GM21529 (cell line): ENCODE data around the gene TMEM123.

ENCODE experiments used
- ATAC-seq: cut with Tn5 transposase; IDR thresholded peaks from one replicate; pipeline ENCODE4 v1.9.1; 2021; ENCODE audit not compliant: unreplicated experiment

Gene TMEM123, protein sequence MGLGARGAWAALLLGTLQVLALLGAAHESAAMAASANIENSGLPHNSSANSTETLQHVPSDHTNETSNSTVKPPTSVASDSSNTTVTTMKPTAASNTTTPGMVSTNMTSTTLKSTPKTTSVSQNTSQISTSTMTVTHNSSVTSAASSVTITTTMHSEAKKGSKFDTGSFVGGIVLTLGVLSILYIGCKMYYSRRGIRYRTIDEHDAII

DNA sequence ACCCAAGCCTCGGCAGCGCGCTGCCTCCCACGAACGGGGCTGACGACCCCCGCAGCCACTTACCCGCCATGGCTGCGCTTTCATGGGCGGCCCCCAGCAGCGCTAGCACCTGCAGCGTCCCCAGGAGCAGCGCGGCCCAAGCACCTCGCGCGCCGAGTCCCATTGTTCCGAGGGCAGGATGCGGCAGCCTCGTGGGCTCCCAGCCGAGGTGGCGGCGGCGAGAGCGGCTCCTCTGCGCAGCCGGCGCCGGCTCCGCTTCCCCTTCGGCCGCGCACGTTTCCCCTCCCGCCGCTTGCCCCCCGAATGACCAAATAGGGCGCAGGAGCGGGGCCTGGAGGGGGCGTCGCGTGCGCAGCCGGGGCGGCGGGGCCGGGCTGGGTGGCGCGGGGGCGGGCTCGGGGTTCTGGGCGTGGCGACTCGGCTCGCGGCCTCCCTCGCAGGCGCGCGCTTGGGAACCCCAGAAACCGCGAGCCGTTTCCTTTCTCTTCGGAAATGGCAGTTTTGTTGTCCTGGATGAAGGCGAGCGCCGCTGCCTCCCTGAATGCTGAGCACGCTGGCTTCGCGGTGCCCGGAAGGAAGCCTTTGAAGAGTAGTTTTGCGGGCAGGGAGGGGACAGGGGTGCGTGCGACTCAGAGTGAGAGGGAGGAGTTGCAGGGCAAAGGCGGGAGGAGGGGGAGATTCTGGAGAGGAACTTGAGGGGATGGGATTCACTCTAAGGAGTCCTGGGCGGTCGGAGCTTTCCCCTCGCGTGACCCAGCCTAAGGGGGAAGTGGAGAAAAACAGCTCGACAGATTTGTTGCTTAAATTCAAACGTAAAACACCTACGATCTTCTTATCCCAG lies at the start of gene TMEM123:
Gene TMEM123 (minus strand): TSS at position 305 of the 841 bp plus-strand sequence. CDS start 142 bp downstream, at position 163.
- ATAC-seq, result peak; percentile 62

DNA sequence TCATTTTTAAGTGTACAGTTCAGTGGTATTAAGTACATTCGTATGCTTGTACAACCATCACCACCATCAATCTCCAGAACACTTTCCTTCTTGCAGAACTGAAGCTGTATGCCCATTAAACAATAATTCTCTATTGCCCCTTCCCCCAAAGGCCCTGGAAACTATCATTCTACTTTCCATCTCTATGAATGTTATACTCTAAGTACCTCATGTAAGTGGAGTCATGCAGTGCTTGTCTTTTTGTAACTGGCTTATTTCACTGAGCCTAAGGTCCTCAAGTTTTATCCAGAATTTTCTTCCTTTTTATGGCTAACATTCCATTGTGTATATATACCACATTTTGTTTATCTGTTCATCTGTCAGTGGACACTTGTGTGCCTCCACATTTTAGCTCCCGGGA lies 48.3 kb upstream of the TMEM123 start:
- no peak for ATAC-seq

DNA sequence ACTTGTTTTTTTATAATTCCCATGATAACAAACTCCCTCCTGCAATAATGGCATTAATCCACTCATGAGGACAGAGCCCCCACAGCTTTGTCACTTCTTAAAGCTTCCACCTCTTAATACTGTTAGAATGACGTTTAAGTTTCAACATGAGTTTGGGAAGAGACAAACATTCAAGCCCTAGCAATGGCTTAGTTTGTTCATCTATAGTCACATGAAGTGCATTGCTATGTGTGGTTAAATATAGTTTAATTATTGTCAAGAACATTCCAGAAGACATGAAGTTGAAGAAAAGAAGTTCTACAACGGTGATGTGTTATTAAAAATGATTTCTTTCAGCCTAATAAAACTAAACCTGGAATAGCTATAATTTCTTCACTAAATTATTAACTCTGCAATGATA lies 47.4 kb upstream of the TMEM123 start:
- no peak for ATAC-seq

DNA sequence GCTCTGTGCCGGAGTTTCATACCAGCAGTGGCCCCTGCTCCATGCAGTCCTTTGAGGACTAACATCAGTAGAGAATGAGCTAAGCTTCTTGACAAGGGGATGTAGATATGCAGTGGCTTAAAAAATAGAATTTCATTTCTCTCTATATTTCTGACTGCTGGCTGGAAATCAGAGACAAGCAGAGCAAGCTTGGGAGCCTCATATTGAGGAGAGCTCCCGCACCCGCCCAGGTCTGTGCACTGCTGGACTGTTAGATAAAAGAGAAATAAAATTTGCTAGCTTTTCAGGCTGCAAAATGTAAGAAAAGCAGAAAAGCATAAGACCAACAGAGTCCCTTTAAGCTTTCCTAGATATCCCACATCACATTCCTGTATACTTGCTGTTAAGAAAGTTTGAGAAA lies 46.6 kb upstream of the TMEM123 start:
- no peak for ATAC-seq

DNA sequence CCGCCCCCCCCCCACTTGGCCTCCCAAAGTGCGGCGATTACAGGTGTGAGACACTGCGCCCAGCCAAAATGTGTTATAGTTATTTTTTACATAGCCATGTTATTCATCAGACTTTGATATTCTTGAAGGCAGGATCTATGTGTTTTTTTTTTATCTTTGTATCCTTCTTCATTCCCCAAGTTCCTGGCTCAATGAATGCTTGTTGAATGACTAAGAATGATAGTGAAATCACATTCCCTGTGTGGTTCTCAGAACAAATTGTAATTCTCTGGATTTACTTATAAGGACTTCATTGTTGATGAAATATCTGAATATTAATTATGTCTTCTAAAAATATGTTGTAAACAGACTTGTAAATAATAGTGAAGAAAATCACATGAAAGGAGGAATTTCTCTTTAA lies 44.5 kb upstream of the TMEM123 start:
- ATAC-seq, result no peak

DNA sequence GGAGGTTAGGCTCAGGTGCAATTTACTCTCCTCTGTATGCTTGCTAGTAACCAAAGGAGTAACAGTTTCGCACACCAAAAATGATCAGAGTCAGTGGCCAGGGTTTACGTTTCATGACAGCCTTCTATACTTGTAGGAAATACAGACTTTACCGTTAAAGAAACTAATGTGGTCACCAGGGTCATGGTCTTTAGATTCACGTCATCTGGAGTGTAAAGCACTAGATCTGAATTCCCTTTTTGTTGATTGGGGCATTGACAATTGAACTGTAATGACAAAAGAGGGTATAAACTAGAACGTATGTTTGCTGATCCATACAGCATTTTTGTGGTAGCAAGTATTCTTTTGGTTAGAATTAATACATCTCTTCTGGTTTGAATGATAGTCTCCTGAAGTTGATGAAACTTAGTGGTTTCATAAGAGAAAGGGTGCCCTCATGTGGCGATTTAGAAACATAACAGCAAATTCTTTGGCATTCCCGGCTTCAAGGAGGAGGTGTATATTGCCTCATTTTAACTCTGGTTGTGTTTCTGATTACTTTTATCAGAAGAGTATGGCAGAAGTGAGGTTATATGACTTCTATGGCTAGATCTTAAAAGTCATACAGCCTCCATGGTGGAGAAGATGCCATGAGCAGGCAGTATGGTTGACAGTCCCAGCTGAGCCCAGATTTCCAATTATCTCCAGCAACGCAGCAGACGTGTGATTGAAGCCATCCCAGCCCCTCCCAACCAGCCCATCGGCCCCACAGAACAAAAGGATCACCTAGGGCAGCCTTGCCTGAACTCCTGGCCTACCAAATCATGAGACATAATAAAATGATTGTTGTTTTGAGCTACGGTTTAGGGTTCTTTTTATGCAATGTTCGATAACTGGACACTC lies 42.8 kb upstream of the TMEM123 start:
- peak; percentile 94 for ATAC-seq

DNA sequence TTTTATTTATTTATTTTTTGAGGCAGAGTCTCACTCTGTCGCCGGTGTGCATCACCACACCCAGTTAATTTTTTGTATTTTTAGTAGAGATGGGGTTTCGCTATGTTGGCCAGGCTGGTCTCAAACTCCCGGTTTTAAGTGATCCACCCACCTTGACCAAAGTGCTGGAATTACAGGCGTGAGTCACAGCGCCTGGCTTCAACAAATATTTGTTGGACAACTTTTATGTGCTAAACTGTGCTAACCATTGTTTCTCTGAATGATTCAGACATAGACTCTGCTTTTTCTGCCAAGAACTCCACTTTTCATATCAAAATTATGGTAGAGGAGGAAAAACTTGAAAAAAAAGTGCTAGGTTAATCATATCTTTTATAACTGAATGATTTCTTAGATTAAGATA lies 41.7 kb upstream of the TMEM123 start:
- no peak for ATAC-seq

DNA sequence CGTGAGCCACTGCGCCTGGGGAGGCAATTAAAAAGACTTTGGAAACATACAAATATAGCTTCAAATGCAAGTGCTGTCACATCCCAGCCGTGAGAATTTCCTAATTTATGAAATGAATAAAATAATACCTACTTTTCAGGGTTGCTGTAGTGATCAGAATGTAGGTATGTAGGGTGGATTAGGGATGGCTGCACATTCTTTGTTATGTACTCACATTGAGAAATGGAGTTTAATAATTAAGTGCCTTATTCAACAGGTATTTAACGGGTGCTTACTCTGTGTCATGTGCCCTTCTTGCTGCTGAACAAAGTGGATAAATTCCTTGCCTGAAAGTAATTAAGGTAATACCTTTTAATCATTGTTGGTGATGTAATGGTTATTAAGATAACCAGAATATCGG lies 41.0 kb upstream of the TMEM123 start:
- ATAC-seq, result no peak

DNA sequence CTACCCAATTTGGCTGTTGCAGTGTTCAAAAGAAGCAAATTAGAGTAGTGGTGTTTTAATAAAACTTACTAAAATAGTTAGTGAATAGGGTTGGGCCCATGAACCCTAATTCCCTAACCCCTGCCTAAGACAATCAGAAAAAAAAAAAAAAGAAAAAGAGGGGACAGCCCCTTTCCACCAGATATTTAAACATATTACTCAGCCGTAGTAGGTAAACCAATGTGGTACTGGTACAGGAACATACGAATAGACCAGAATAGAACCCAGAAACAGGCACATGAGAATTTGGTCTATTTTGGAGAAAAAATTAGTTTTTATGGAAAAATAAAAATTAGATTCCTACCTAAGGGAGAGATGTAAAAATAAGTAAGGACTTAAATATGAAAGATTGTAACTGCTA lies 39.4 kb upstream of the TMEM123 start:
- ATAC-seq, result no peak

DNA sequence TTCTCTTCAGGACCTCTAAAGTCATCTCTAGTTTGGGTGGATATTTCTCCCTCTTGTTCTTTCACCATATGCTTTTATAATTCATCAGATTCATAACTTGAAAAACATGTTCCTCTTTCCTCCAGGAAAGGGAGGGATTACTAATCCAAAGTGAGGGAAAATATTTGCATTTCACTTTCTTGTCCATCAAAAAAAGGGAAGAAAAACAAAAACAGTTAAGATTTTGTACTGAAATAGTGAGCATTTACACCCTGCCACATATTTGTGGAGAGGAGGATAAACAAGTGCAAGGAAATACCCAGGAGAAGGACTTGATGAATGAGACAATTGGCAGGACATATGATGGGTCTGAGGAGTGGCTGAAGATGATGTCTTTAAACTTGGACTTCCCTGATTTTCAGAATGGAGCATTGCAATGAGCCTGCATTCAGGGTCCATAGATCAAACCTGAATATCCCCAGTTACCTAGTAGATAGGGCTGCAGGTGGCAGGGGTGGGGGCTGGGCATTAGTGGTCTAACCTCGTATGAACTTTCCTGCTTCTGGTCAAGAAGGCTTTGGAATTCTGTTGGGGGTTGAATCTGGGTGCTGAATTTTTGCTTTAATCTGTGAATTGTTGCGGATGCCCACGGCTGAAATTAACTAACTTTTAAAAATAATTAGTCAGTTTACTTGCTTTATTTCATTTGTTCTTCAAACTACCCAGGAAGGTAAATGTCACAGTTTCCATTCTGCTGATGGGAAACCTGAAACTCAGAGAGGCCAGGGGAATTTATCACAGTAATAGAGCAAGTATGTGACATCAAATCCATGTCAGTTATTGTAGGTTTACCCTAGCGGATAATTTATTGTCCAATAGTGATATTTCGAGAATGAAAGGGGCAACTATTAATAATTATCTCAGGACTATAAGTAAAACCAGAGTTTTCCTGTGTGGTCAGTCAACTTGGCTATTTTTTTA lies 36.9 kb upstream of the TMEM123 start:
- ATAC-seq, result no peak

DNA sequence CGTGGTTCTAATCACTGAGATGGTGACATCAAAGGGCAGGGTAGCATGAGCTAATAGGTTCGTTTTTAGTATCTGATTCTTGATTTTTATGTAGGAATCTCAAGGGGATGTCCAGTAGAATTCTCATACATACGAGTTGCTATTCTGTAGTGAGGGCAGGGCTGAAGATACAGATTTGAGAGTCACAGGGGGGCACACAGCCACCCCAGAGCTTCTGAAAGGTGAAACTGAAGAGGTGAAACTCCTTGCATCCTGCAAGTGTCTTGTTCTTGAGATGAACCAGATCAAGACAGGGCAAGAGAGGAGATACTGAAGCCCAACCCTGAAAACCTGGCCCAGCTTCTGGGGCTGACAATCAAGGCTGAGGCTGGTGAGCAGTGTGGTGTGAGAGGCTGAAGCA lies 35.6 kb upstream of the TMEM123 start:
- ATAC-seq, result peak; percentile 90

DNA sequence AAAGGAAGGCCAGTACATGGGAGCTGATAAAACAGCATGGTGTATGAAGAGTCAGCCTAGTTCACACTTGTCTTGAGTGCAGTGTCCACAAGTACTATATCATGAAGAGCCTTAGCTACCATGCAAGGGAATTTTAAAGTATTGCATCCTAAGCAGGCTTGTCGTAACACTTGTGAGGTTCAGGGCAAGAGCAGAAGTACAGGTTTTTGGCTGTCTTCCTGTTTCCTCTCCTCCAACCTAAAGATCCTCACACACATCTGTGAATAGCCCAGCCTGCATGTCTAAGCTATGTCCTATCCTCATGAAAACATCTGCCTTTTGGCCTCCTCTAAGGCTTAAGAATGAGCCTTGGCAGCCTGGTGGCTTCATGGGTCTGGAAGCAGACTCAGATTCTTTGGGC lies 34.6 kb upstream of the TMEM123 start:
- ATAC-seq, result no peak

DNA sequence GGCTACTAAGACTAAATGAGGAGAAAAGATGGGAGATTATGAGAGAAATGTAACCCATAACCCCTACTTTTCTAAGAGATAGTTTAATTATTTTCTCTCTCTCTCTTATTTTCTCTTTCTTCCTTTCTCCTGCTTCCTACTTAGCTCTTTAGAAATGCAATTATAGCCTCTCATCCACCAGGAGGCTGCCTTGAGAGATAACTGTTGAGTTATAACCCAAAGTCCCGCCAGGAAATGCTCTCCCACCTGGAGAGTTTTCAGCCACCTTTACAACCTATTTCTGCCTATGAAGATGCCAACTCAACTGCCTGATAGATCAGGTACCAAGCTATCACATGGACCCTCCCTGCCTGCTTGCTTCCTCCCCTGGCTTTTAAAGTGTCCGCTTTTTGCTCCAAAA lies 34.0 kb upstream of the TMEM123 start:
- ATAC-seq, result no peak

DNA sequence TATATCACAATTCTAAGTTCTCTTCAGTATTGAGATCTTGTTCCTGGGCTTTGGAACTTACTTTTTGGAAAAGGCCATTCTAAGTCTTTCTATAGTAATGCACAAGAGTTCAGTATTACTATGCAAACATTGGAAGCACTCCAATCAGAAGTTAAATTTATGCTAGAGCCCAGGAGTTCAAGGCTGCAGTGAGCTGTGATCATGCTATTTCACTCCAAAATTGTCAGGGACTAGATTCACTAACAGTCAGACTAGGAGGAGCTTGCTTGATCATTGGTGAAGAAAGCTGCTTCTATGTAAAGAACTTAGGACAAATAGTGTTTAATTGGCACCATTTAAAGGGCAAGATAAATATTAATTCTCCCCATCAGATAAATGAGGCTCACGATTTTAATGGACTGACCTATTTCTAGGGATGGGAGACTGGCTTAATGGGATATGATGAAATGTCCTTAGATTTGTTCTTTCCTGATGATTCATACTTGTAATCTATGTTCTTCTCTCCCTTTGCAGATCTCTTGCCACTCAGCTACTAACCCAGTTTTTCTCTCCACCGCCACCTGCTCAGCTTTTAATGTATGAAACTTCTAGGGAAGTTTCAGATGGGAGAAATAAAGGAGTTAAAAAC lies 32.6 kb upstream of the TMEM123 start:
- no peak for ATAC-seq

DNA sequence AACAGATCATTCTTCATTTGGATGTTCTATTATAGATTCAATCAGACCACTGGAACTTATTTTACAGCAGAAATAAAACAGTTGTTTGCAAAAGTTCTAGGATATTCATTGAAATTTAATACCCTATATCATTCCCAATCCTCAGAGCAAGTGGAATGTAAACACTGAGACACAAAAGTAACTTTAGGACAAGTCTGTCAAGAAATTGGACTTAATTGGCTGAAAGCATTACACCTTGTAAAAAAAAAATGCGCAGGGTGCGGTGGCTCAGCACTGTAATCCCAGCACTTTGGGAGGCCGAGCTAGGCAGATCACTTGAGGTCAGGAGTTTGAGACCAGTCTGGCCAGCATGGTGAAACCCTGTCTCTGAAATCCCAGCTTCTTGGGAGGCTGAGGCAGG lies 29.9 kb upstream of the TMEM123 start:
- no peak for ATAC-seq

DNA sequence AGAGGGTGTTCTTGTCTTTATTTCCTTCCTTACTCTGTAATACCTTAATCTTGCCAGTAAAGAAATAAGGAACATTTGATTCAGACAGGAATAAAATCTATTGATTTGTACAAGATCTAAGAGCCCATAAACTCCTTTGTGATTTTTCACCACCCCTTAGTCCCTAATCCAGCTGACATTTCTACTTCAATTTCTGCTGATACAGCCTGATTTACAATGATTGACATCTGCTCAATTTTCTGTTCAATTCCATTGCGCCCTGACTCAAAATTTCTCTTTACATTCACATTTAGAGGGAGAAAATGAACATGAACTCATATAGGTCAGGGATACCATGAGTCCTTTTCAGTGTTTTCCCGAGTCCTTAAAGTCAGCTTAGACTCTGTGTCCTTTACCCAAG lies 27.2 kb upstream of the TMEM123 start:
- no peak for ATAC-seq

DNA sequence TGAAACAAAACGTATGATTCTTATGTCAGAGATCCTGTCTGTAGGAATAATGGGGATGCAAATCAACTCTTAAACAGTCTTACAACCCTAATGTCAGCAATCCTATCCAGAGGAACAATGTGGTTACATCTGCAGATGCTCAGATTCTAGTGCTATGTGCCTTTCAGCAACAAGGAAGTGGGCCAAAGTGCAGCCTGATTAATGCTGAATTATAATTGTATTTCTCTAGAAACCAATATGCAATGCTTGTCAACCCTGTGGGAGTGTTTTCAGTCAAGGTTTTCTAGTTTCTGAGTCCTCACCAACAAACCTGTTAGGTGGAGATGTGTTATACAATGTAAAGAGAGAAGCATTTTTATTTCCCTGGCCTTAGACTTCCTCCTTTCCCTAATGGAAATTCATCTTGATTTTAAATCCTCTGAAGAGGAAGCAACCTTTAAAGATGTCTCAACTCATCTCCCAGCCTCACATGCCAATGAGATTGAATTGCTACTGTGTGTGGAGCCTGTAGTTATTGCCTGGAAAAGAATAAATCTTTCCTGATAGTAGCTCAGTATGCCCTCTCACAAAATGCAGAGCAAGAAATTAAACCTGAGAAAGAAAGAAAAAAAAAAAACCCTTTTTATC lies 26.2 kb upstream of the TMEM123 start:
- ATAC-seq, result no peak

DNA sequence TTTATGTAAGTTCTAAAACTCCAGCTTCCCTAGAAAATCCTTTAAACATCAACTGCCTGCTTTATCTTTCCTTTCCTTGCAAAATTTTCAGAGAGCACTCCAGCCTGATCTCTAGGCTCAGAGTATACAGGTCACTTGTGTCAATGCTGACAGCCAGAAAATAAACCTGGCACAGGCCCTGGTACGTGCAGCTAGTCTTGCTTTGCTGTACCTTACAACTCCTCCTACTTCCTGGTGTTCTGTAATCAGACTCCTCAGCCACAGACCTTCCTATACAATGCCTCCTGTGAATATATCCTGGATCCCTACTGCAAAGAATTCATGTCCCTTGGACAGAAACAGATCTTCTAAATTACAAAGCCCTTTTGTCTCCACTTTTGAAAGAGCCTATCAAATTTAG lies 24.2 kb upstream of the TMEM123 start:
- ATAC-seq, result peak; percentile 34

DNA sequence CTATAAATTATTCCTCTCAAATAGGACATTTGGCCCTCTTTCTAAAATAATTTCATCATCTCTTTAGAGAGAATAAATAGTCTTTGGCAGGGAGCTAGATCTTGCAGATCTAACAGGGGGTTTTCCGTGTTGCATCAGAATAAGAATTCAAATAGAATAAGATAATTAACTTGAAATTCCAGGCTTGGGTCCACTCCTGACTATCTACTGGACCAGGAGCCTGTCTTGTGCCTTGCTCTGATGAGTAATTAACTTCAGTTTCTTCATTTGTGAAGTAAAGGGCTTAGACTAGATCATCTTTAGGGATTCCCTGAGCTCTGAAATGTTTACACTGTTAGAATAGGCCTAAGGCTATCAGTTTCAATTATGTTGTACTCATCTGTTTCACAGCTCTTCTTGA lies 23.5 kb upstream of the TMEM123 start:
- ATAC-seq, result no peak

DNA sequence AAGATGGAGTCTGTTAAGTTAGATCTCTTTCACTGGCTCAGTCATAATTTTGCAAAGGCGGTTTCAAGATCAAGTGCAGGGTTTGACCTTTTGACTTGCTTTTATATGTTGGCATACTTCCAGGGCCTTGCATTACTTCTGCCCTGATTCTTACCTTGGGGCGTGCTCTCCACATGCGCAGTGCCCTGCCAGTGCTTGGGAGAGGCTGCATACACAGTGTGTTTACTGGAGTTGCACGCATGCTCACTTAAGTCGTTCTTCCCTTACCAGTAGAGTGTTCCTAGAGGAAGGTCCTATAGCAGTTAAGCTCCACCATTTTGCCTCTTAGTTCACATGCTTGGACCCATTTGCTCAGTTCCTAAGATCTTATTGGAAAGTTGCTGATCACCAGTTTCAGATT lies 21.0 kb upstream of the TMEM123 start:
- ATAC-seq, result no peak
